Brain microvascular endothelial cell (primary cell): ENCODE measurements around the gene LIPC.

Experiments used
- DNase-seq: peaks from one replicate; pipeline ENCODE4 v3.0.0-alpha.2; 2020
- H3K27ac ChIP-seq: fragments of 250-450 bp; sonication (Bioruptor Pico); 2 replicates; pipeline ENCODE4 v1.5.1; 2020; ENCODE audit warnings: mild to moderate bottlenecking, moderate library complexity
- H3K27me3 ChIP-seq: fragments of 250-450 bp; sonication (Bioruptor Pico); replicated peaks from 2 replicates; pipeline ENCODE4 v1.5.1; 2020; ENCODE audit warnings: mild to moderate bottlenecking
- H3K36me3 ChIP-seq: fragments of 250-450 bp; sonication (Bioruptor Pico); replicated peaks from 2 replicates; pipeline ENCODE4 v1.5.1; 2020; ENCODE audit warnings: mild to moderate bottlenecking
- H3K4me3 ChIP-seq: 2 replicates; pipeline ENCODE4 v1.5.1; 2011; ENCODE audit warnings: low read depth, mild to moderate bottlenecking, control low read depth, low read length, moderate library complexity
- in situ Hi-C: cut with HindIII; loops from 2 replicates; pipeline ENCODE4 v1.10.0; 2017; ENCODE audit warnings: low sequenced_read_pairs, low pct_ligation_motif_present
- TF ChIP-seq, protein P1 (sequence below): IDR thresholded peaks from 2 replicates; pipeline ENCODE4 v1.5.1; 2011; ENCODE audit warnings: low read depth, mild to moderate bottlenecking, moderate library complexity, low read length, control low read depth, inconsistent platforms; ENCODE audit errors: missing control alignments

LIPC gene

GRCh38 chr15:58406811-58407210, 25.0 kb upstream of the LIPC start:
- no peak overlapping the region for H3K4me3 ChIP-seq
- DNase-seq = no peak
- no peak overlapping the region for H3K27ac ChIP-seq
- TF ChIP-seq, protein P1, sequence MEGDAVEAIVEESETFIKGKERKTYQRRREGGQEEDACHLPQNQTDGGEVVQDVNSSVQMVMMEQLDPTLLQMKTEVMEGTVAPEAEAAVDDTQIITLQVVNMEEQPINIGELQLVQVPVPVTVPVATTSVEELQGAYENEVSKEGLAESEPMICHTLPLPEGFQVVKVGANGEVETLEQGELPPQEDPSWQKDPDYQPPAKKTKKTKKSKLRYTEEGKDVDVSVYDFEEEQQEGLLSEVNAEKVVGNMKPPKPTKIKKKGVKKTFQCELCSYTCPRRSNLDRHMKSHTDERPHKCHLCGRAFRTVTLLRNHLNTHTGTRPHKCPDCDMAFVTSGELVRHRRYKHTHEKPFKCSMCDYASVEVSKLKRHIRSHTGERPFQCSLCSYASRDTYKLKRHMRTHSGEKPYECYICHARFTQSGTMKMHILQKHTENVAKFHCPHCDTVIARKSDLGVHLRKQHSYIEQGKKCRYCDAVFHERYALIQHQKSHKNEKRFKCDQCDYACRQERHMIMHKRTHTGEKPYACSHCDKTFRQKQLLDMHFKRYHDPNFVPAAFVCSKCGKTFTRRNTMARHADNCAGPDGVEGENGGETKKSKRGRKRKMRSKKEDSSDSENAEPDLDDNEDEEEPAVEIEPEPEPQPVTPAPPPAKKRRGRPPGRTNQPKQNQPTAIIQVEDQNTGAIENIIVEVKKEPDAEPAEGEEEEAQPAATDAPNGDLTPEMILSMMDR = no peak
- no peaks in the 10 kb centered on the region for H3K27me3 ChIP-seq
- no peaks in the 10 kb centered on the region for H3K36me3 ChIP-seq
- in situ Hi-C loops = no loop called here

GRCh38 chr15:58407236-58407775, 24.5 kb upstream of the LIPC start:
- no peak for DNase-seq
- TF ChIP-seq, protein P1 = no peak
- in situ Hi-C loops = no loop called here

DNA sequence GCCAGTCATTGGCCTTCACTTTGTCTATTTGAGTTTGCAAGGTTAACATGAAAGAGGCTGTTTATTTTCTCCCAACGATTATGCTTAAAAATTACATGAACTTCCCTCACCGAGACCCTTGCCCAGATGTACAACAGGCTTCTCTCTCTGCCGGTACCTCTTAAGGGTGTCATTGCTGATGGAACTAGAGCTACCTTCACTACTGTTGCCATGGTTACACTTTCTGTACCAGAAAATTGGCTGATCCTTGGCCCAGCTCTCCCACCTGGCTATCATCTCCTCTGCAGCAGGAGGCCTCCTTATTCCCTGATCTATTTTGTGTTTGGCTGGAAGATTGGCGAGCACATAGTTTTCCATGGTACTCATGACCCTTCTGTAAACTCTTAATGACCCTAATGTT, 24.0 kb upstream of the LIPC start:
- Histone ChIP-seq H3K27ac (no peak overlapping the region), H3K36me3 (no peaks in the 10 kb centered on the region), H3K4me3 (no peak overlapping the region), H3K27me3 (no peaks in the 10 kb centered on the region)
- TF ChIP-seq, protein P1 = no peak
- in situ Hi-C loops = no loop called here
- DNase-seq = no peak

More at GRCh38 chr15:58407236-58407775, 24.5 kb upstream of the LIPC start:
- no peak overlapping the region for H3K27ac ChIP-seq
- H3K27me3 ChIP-seq = no peaks in the 10 kb centered on the region
- no peaks in the 10 kb centered on the region for H3K36me3 ChIP-seq
- H3K4me3 ChIP-seq = no peak overlapping the region

- H3K27ac ChIP-seq = no peak overlapping the region
- TF ChIP-seq, protein P1 = no peak
- in situ Hi-C loops = no loop called here
- no peak for DNase-seq
- H3K27me3 ChIP-seq = no peaks in the 10 kb centered on the region
- no peaks in the 10 kb centered on the region for H3K36me3 ChIP-seq
- no peak overlapping the region for H3K4me3 ChIP-seq
Observed at GRCh38 chr15:58409861-58410260, 21.9 kb upstream of the LIPC start.

- in situ Hi-C loops = no loop called here
- TF ChIP-seq, protein P1 = no peak
- H3K27me3 ChIP-seq = no peaks in the 10 kb centered on the region
- H3K36me3 ChIP-seq = no peaks in the 10 kb centered on the region
- DNase-seq = no peak
- no peak overlapping the region for H3K27ac ChIP-seq
- H3K4me3 ChIP-seq = no peak overlapping the region
Observed at GRCh38 chr15:58410353-58410752, 21.4 kb upstream of the LIPC start.

GRCh38 chr15:58413253-58413652, 18.5 kb upstream of the LIPC start:
- H3K27me3 ChIP-seq = no peaks in the 10 kb centered on the region
- in situ Hi-C loops = no loop called here
- no peak overlapping the region for H3K27ac ChIP-seq
- TF ChIP-seq, protein P1 = no peak
- no peak overlapping the region for H3K4me3 ChIP-seq
- no peak for DNase-seq
- H3K36me3 ChIP-seq = no peaks in the 10 kb centered on the region
